ENCODE results near the gene JAK2.

GRCh38 chr9:5008202-5008601 is 23.1 kb downstream of the JAK2 start:
- TF ChIP-seq CTCF (IDR thresholded peaks at IDR 0.05) (no peak), ZFX (IDR thresholded peaks at IDR 0.05; ENCODE audit: borderline replicate concordance) (no peak)

Measured in 22Rv1 (cell line).